ENCODE data around the gene BOD1L1. TPM values are rescaled to one million over a fixed set of nuclear protein-coding genes. Genes with fewer than 3 reads are reported as not detected.
A peak's percentile ranks its signal among the peaks of the same experiment; 100 is the strongest.

BOD1L1 gene
- total RNA-seq, 2 experiments from 2014 or later = 39.3 to 39.6 TPM

GRCh38 chr4:13537832-13538177, 89.7 kb downstream of the BOD1L1 start:
- Histone ChIP-seq H3K9me3 (ENCODE audit: control insufficient read depth in 1 of 2, insufficient read depth in 1 of 2, low read length in 2 of 2) (peaks cover 32 to 96% of the 10 kb centered on the region in 2 experiments), H3K4me1 (ENCODE audit: insufficient read depth, low read length) (peaks cover 64% of the 10 kb centered on the region), H3K27me3 (ENCODE audit: control insufficient read depth in 1 of 2, insufficient read depth in 2 of 2, low read length in 2 of 2) (peaks cover 96 to 97% of the 10 kb centered on the region in 2 experiments), H3K27ac (ENCODE audit: low read depth in 1 of 2, low read length in 2 of 2) (no peak overlapping the region), H3K36me3 (ENCODE audit: insufficient read depth, low read length) (no peaks in the 10 kb centered on the region), H3K4me3 (ENCODE audit: low read length) (no peak overlapping the region)
- Mint-ChIP-seq H3K27me3 (peaks cover 92% of the 10 kb centered on the region), H3K27ac (no peak overlapping the region), H3K4me3 (no peak overlapping the region), H3K36me3 (ENCODE audit: low read depth) (no peaks in the 10 kb centered on the region), H3K4me1 (ENCODE audit: low read depth) (peaks cover 50% of the 10 kb centered on the region), H3K9me3 (no peaks in the 10 kb centered on the region)
- no peak for ATAC-seq (ENCODE audit: poor library complexity)
- POLR2A ChIA-PET = interaction anchor here (0.6 kb wide), 1 partner anchor 466 kb away, joined by 3 read pairs; no protein-coding TSS in a partner anchor
- CTCF ChIA-PET = no interaction called here
- DNase-seq = peak in 1 of 14 experiments; percentile 4
- intact Hi-C loops (cut with DNase I, micrococcal nuclease) = no loop called here
- TF ChIP-seq, protein P1, sequence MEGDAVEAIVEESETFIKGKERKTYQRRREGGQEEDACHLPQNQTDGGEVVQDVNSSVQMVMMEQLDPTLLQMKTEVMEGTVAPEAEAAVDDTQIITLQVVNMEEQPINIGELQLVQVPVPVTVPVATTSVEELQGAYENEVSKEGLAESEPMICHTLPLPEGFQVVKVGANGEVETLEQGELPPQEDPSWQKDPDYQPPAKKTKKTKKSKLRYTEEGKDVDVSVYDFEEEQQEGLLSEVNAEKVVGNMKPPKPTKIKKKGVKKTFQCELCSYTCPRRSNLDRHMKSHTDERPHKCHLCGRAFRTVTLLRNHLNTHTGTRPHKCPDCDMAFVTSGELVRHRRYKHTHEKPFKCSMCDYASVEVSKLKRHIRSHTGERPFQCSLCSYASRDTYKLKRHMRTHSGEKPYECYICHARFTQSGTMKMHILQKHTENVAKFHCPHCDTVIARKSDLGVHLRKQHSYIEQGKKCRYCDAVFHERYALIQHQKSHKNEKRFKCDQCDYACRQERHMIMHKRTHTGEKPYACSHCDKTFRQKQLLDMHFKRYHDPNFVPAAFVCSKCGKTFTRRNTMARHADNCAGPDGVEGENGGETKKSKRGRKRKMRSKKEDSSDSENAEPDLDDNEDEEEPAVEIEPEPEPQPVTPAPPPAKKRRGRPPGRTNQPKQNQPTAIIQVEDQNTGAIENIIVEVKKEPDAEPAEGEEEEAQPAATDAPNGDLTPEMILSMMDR (IDR thresholded peaks at IDR 0.05) = no peak

GRCh38 chr4:13537011-13537831, 90.3 kb downstream of the BOD1L1 start:
- Histone ChIP-seq H3K4me3 (ENCODE audit: low read length) (no peak overlapping the region), H3K27me3 (ENCODE audit: control insufficient read depth in 1 of 2, insufficient read depth in 2 of 2, low read length in 2 of 2) (peaks cover 97% of the 10 kb centered on the region in 2 experiments), H3K4me1 (ENCODE audit: insufficient read depth, low read length) (peaks cover 58% of the 10 kb centered on the region), H3K9me3 (ENCODE audit: control insufficient read depth in 1 of 2, insufficient read depth in 1 of 2, low read length in 2 of 2) (peaks cover 32 to 91% of the 10 kb centered on the region in 2 experiments), H3K27ac (ENCODE audit: low read depth in 1 of 2, low read length in 2 of 2) (no peak overlapping the region), H3K36me3 (ENCODE audit: insufficient read depth, low read length) (no peaks in the 10 kb centered on the region)
- Mint-ChIP-seq H3K9me3 (no peaks in the 10 kb centered on the region), H3K4me1 (ENCODE audit: low read depth) (peaks cover 47% of the 10 kb centered on the region), H3K36me3 (ENCODE audit: low read depth) (no peaks in the 10 kb centered on the region), H3K27me3 (peaks cover 95% of the 10 kb centered on the region), H3K4me3 (no peak overlapping the region), H3K27ac (no peak overlapping the region)
- intact Hi-C loops (cut with DNase I, micrococcal nuclease) = no loop called here
- no peak for ATAC-seq (ENCODE audit: poor library complexity)
- DNase-seq = peak in 1 of 14 experiments; percentile 44
- ChIA-PET CTCF (no interaction called here), POLR2A (no interaction called here)
- TF ChIP-seq, protein P1 (IDR thresholded peaks at IDR 0.05) = no peak

GRCh38 chr4:13536607-13537006, 90.9 kb downstream of the BOD1L1 start:
- Mint-ChIP-seq H3K27ac (no peak overlapping the region), H3K36me3 (ENCODE audit: low read depth) (no peaks in the 10 kb centered on the region), H3K4me1 (ENCODE audit: low read depth) (peaks cover 44% of the 10 kb centered on the region), H3K9me3 (no peaks in the 10 kb centered on the region), H3K4me3 (no peak overlapping the region), H3K27me3 (peaks cover 95% of the 10 kb centered on the region)
- intact Hi-C loops (cut with DNase I, micrococcal nuclease) = no loop called here
- ATAC-seq (ENCODE audit: poor library complexity) = no peak
- CTCF ChIA-PET = no interaction called here
- H3K36me3 ChIP-seq (ENCODE audit: insufficient read depth, low read length) = no peaks in the 10 kb centered on the region
- peaks cover 95 to 98% of the 10 kb centered on the region in 2 experiments for H3K27me3 ChIP-seq (ENCODE audit: control insufficient read depth in 1 of 2, insufficient read depth in 2 of 2, low read length in 2 of 2)
- POLR2A ChIA-PET = no interaction called here
- H3K27ac ChIP-seq (ENCODE audit: low read depth in 1 of 2, low read length in 2 of 2) = no peak overlapping the region
- peaks cover 32 to 85% of the 10 kb centered on the region in 2 experiments for H3K9me3 ChIP-seq (ENCODE audit: control insufficient read depth in 1 of 2, insufficient read depth in 1 of 2, low read length in 2 of 2)
- peaks cover 52% of the 10 kb centered on the region for H3K4me1 ChIP-seq (ENCODE audit: insufficient read depth, low read length)
- no peak for DNase-seq
- no peak overlapping the region for H3K4me3 ChIP-seq (ENCODE audit: low read length)
- TF ChIP-seq, protein P1 (IDR thresholded peaks at IDR 0.05) = no peak
